HG03521 (cell line): ENCODE measurements around the gene UST.
"Not testable (repeated sequence)": the region's sequence is repeated elsewhere in the genome, so short reads cannot be mapped to it uniquely, and the experiment has no call there.

Experiments
- ATAC-seq: cut with Tn5 transposase; IDR thresholded peaks from one replicate; pipeline ENCODE4 v1.9.1; 2021; ENCODE audit warnings: mild to moderate bottlenecking, moderate library complexity; ENCODE audit not compliant: unreplicated experiment

The UST gene

GRCh38 chr6:148831064-148831463 is 84.2 kb downstream of the UST start:
- peak; percentile 53 for ATAC-seq

- ATAC-seq, result no peak
These were observed 84.7 kb downstream of the UST start for GRCh38 chr6:148831531-148831930.

DNA sequence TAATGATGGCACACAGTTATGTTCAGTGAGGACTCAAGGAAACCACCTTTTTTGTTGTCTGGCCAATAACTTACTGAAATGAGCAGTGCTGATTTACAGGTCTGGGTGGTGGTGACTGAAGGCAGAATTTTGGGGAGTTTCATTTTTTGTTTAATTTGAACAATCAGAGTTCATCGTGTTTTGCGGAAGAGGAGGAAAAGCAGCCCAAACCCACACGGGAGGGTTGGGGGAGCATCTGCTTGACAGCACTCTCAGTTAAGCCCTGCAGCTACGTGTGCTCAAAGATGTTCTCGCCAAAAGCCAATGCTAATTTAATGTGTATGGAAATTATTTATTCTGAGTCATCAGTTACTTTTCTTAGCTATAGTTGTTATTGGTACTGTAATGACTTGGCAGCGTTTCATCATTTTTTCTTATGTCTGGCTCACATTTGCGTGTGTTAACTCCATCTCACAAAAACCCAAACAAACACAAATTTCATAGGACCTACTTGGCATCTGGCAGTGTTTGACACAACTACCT is 89.2 kb downstream of the UST start:
- ATAC-seq, result no peak

GRCh38 chr6:148836751-148837150 is 89.9 kb downstream of the UST start:
- ATAC-seq, result no peak

- ATAC-seq, result no peak
These were observed 91.1 kb downstream of the UST start for GRCh38 chr6:148837941-148838340.

DNA sequence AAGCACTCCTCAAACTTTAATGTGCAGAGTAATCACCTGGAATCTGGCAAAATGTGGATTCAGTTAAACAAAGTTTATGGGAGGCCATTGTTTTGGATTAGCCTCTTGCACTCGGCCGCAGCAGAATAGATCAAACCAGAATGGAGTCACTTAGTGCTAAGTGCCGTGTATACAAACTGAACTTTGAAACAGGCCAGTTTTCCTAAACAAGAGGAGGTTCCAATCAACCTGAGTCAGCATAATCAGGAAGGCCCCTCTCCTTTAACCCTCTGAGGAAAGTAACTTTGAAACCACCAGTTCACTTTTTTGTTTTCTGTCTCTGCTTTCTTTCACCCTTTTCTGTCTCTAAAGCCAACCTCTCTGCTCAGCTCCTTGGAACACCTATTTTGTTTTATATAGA is 92.2 kb downstream of the UST start:
- no peak for ATAC-seq

DNA sequence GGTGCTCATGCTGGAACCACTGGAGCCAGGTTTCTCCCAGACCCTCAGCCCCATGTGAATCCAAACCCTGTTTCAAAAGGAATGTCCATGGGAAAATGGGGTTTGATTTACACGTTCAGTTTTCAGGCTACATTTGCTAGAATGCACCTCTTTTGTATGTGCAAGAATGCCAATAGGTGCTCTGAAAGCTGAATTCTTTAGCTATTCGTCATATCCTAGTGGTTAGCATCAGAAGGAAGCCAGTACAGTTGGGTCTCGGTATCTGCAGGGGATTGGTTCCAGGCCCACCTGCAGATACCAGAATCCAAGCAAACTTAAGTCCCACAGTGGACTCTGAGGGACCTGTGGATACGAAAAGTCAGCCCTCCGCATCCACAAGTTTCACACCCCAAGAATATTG is 93.4 kb downstream of the UST start:
- ATAC-seq, result no peak

DNA sequence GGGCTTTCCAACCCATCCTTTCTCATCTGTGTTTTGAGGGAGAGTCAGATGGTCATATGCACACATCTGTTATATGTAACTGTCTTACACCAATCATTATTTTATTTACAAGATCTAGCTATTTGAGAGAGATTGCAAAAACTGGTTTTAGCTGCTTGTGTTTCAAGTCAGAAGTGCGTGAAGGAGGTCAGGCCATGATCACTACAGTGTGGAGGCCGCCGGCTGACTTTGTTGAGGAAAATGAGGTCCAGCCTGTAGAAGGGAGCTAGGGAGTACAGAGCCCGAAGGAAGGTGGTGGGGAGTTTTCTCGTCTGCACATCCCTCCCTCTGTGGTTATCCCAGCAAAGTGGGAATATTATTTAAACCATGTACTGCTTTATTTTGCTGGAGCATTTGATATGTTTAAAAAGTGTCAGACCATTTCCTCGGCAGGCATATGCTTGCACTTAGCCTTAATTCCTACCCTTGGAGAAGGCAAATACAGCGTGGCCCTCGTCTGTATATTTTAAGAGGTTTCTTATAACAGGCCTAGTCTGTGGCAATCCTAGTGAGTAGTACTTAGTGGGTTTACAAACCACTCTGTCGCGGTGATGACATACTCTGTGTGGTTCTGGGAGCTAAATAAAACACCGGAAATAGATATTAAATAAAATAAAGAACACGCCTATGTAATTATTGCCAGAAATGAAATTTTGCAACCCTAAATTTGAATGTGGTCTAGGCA is 95.6 kb downstream of the UST start:
- ATAC-seq, result no peak

DNA sequence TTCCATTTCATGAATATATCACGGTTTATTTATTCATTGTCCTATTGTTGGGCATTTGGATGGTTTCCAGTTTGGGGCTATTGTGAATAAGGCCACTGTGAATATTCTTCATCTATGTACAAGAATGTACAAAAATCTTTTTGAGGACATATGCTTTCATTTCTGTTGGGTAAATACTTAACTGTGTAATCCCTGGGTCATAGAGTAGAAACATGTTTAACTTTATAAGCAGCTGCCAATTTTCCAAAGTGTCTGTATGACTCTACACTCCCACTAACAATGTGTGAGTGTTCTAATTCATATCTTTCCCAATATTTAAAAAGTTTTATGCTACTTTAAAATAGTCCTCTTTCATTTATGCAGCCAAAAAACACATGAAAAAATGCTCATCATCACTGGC is 98.6 kb downstream of the UST start:
- no peak for ATAC-seq

GRCh38 chr6:148846778-148847761 is 100.2 kb downstream of the UST start:
- ATAC-seq, result no peak

DNA sequence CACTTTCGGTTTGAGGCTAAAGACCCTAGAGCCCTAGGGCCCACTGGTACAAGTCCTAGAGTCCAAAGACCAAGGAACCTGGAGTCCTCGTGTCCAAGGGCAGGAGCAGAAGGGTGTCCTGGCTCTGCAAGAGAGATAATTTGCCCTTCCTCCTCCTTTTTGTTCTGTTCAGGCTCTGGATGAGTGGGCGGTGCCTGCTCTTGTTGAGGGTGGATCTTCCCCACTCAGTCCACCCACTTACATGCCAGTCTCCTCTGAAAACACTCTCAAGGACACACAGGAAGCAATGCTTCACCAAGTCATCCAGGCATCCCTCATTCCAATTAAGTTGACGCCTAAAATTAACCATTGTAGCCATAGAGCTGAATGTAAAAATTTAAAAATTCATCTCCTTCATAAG is 102.1 kb downstream of the UST start:
- no peak for ATAC-seq

DNA sequence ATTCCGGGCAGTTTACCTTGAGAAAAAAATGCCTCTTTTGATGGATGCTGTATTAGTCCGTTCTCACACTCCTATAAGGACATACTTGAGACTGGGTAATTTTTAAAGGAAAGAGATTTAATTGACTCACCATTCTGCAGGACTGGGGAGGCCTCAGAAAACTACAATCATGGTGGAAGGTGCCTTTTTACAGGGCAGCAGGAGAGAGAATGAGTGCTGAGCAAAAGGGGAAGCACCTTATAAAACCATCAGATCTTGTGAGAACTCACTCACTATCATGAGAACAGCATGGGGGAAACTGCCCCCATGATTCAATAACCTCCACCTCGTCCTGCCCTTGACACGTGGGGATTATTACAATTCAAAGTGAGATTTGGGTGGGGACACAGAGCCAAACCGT is 102.6 kb downstream of the UST start:
- not testable (repeated sequence) for ATAC-seq

DNA sequence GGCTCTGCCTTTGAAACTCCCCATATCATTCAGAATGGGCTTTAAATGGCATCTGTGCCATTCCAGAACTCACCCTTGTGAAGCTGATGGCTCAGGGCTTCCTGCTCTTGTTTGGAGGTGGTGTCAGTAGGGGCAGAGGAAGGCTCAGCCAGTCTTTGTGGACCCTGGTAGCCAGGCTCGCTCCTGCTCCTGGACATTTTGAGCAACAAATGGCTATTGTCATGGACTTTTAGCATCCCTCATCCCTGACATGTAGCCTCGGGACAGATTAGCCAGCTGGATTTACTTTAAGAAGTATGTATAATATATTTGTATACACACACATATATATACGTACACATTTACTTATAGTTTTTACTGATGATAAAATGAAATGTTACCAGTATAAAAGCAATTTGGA is 104.1 kb downstream of the UST start:
- ATAC-seq, result no peak

- no peak for ATAC-seq
These were observed 105.1 kb downstream of the UST start for GRCh38 chr6:148851683-148852556.

- ATAC-seq, result no peak
These were observed 105.9 kb downstream of the UST start for GRCh38 chr6:148852688-148853087.

DNA sequence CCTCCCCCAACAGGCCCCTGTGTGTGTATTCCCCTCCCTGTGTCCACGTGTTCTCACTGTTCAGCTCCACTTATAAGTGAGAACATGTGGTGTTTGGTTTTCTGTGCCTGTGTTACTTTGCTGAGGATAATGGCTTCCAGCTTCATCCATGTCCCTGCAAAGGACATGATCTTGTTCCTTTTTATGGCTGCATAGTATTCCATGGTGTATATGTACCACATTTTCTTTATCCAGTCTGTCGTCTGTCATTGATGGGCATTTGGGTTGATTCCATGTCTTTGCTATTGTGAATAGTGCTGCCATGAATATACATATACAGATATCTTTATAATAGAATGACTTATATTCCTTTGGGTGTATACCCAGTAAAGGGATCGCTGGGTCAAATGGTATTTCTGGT is 106.3 kb downstream of the UST start:
- ATAC-seq, result not testable (repeated sequence)

DNA sequence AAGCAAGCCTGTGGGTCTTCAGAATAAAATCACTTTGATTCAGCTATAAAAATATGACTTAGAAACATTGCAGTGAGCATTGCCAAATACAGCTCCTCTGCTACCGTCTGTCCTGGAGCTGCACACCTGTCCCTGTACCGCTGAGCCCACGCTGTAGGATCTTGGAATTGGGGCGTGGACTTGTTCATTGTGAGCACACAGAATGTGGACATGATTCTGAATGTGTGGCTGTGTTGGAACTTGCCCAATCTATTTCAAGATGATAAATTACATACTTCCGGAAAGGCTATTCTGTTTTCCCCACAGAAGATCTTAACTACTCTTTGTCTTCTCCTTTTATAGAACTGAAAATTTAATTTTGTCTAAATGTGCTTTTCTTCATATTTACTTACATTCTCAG is 107.3 kb downstream of the UST start:
- ATAC-seq, result no peak

GRCh38 chr6:148854992-148855391 is 108.2 kb downstream of the UST start:
- no peak for ATAC-seq

GRCh38 chr6:148855744-148856143 is 108.9 kb downstream of the UST start:
- ATAC-seq, result no peak

DNA sequence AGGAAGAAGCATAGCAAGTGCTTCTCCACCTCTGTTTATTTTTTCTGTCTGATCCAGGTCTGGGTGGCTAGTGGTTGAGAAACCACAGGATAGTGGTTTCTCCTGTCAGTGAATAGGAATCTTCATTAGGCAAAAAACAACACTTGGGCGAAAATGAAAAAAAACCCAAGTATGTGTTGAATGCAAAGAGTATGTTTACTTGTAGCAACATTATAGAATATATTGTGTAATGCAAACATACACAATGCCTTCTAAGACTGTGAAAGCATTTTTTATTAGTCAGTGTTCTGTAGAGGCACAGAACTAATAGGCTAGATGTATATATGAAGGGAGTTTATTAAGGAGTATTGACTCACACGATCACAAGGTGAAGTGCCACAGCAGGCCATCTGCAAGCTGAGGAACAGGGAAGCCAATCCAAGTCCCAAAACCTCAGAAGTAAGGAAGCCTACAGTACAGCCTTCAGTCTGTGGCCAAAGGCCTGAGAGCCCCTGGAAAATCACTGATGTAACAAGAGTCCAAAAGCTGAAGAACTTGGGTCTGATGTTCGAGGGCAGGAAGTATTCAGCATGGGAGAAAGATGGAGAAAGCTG is 111.1 kb downstream of the UST start:
- ATAC-seq, result no peak
